Activated CD4-positive, alpha-beta T cell treated with anti-CD3 and anti-CD28 coated beads for 36 hours (primary cell): ENCODE results near the gene MUC20. TPM values are rescaled to one million over a fixed set of nuclear protein-coding genes. Genes with fewer than 3 reads are reported as not detected.
"Not testable (repeated sequence)": the region's sequence is repeated elsewhere in the genome, so short reads cannot be mapped to it uniquely, and the experiment has no call there.

Experiments used
- ATAC-seq: fragments of 200-7000 bp; cut with Tn5 transposase; one replicate; pipeline ENCODE4 v1.10.0; 2021; ENCODE audit warnings: mild to moderate bottlenecking, moderate library complexity
- CTCF ChIA-PET: fragments of 350-600 bp; sonication (Branson Sonifier 250); formaldehyde crosslinking; loops from one replicate; lab custom pipeline; 2021; ENCODE audit warnings: antibody characterized with exemption; lab: Charles Lee
- POLR2A ChIA-PET: fragments of 350-600 bp; sonication (Branson Sonifier 250); formaldehyde crosslinking; loops from one replicate; lab custom pipeline; 2021; ENCODE audit warnings: antibody characterized with exemption, inconsistent platforms; lab: Charles Lee
- DNase-seq: peaks from one replicate; pipeline ENCODE4 v3.0.0-alpha.2; 2020
- H3K27ac Mint-ChIP-seq: one replicate; pipeline ENCODE4 v1.8.0; 2021; ENCODE audit warnings: mixed read lengths
- H3K27me3 Mint-ChIP-seq: one replicate; pipeline ENCODE4 v1.8.0; 2021; ENCODE audit warnings: mixed read lengths
- H3K36me3 Mint-ChIP-seq: one replicate; pipeline ENCODE4 v1.8.0; 2021; ENCODE audit warnings: low read depth, mixed read lengths
- H3K4me1 Mint-ChIP-seq: one replicate; pipeline ENCODE4 v1.8.0; 2021; ENCODE audit warnings: mixed read lengths
- H3K4me3 Mint-ChIP-seq: one replicate; pipeline ENCODE4 v1.8.0; 2021; ENCODE audit warnings: mild to moderate bottlenecking, moderate library complexity, mixed read lengths
- H3K9me3 Mint-ChIP-seq: one replicate; pipeline ENCODE4 v1.8.0; 2021; ENCODE audit warnings: low read depth, mixed read lengths
- intact Hi-C, 2 experiments: fragments of 100-400 bp; cut with DNase I in 1 of 2; cut with micrococcal nuclease in 1 of 2; formaldehyde crosslinking; loops; one replicate each; pipeline versions ENCODE4 v1.14.2 to v1.15.1; 2022 to 2024; cut with DNase I, micrococcal nuclease
- total RNA-seq, 2 experiments: library from RNA; stranded (reverse); gene quantifications; one replicate each; pipeline ENCODE4 v1.2.3, GENCODE V29; 2021

Gene MUC20
- total RNA-seq, 2 experiments from 2014 or later: 0.30 to 0.54 TPM

DNA sequence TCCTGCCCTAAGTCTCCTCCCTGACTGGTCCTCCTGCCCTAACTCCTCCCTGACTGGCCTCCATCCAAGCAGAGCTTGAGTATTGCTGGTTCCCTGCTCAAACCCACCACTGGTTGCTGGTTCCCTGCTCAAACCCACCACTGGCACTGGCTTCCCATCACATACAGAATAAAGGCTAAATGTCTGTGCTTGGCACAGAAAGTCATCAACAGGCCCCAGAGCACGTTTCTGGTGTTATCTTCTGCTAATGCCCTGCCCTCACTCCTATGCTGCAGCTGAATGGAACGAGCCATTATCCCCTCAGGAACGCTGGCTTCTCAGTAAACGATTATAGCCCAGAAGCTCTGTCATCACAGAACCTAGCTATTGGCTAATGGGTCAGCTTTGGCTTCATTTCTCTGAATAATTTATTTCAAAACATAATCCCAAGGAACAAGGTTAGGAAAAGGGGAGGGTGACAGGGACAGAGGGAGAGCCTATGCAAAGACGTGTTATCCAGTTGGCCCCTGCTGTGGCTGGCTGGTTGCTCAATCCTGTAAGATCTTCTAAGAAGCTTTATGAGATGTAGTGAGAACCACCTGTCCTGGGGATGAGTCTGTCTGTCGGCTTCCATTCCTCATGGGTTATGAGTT, 6.3 kb upstream of the MUC20 start:
- peaks cover 11% of the 10 kb centered on the region for H3K36me3 Mint-ChIP-seq
- H3K4me3 Mint-ChIP-seq: no peak overlapping the region
- ChIA-PET POLR2A (interaction anchor here (0.6 kb wide), 1 partner anchor 397 kb away, joined by 3 read pairs; no protein-coding TSS in a partner anchor), CTCF (interaction anchor here (0.6 to 1.1 kb wide), 3 partner anchors 123 to 201 kb away, joined by 3 to 6 read pairs (median 3); no protein-coding TSS in a partner anchor)
- ATAC-seq (no peak), DNase-seq (no peak)
- H3K27ac Mint-ChIP-seq: no peak overlapping the region
- H3K27me3 Mint-ChIP-seq: no peaks in the 10 kb centered on the region
- peaks cover 6% of the 10 kb centered on the region for H3K4me1 Mint-ChIP-seq
- intact Hi-C loops: loop anchor here (5.0 kb wide), 2 partner anchors 97 to 138 kb away; no protein-coding TSS in a partner anchor
- no peaks in the 10 kb centered on the region for H3K9me3 Mint-ChIP-seq

GRCh38 chr3:195715134-195715533, 5.6 kb upstream of the MUC20 start:
- ChIA-PET POLR2A (no interaction called here), CTCF (interaction anchor here (0.6 to 1.1 kb wide), 2 partner anchors 122 to 201 kb away, joined by 3 to 6 read pairs; no protein-coding TSS in a partner anchor)
- Mint-ChIP-seq H3K9me3 (no peaks in the 10 kb centered on the region), H3K4me1 (peaks cover 6% of the 10 kb centered on the region), H3K4me3 (no peak overlapping the region), H3K27ac (no peak overlapping the region), H3K36me3 (peaks cover 10% of the 10 kb centered on the region), H3K27me3 (no peaks in the 10 kb centered on the region)
- DNase-seq: no peak
- intact Hi-C loops: loop anchor here in 1 of 2 experiments (5.0 kb wide), 1 partner anchor 98 kb away; no protein-coding TSS in a partner anchor
- no peak for ATAC-seq

- Mint-ChIP-seq H3K4me3 (no peak overlapping the region), H3K27ac (no peak overlapping the region), H3K9me3 (no peaks in the 10 kb centered on the region), H3K36me3 (peaks cover 9% of the 10 kb centered on the region), H3K4me1 (peaks cover 6% of the 10 kb centered on the region), H3K27me3 (no peaks in the 10 kb centered on the region)
- POLR2A ChIA-PET: interaction anchor here (0.6 kb wide), 2 partner anchors 25 to 569 kb away, joined by 3 read pairs; no protein-coding TSS in a partner anchor
- peak; percentile 86 for ATAC-seq
- peak; percentile 60 for DNase-seq
- intact Hi-C loops: loop anchor here in 1 of 2 experiments (5.0 kb wide), 1 partner anchor 98 kb away; no protein-coding TSS in a partner anchor
- CTCF ChIA-PET: interaction anchor here (1.1 to 1.7 kb wide), 4 partner anchors 12 to 144 kb away, joined by 3 to 8 read pairs (median 4); no protein-coding TSS in a partner anchor
Measured at GRCh38 chr3:195715583-195716266, 5.1 kb upstream of the MUC20 start.

DNA sequence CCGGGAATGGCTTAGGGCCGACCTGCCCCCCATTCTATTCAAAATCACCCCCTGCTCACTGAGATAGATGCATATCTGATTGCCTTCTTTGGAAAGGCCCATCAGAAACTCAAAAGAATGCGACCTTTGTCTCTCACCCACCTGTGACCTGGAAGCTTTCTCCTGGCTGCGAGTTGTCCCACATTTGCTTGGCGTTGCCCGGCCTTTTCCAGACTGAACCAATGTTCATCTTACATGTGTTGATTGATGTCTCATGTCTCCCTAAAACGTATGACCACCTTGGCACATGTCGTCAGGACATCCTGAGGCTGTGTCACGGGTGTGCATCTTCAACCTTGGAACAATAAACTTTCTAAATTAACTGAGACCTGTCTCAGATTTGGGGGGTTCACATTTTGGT, 3.4 kb upstream of the MUC20 start:
- Mint-ChIP-seq H3K4me3 (no peak overlapping the region), H3K9me3 (no peaks in the 10 kb centered on the region), H3K4me1 (peaks cover 6% of the 10 kb centered on the region), H3K27me3 (no peaks in the 10 kb centered on the region), H3K36me3 (peaks cover 6% of the 10 kb centered on the region), H3K27ac (no peak overlapping the region)
- intact Hi-C loops: loop anchor here in 1 of 2 experiments (5.0 kb wide), 1 partner anchor 100 kb away; no protein-coding TSS in a partner anchor
- CTCF ChIA-PET: interaction anchor here (0.7 to 1.3 kb wide), 4 partner anchors 9 to 177 kb away, joined by 3 to 8 read pairs (median 3); no protein-coding TSS in a partner anchor
- ATAC-seq (no peak), DNase-seq (no peak)
- POLR2A ChIA-PET: no interaction called here

GRCh38 chr3:195717852-195718476, 2.8 kb upstream of the MUC20 start:
- Mint-ChIP-seq H3K27ac (no peak overlapping the region), H3K36me3 (peaks cover 5% of the 10 kb centered on the region), H3K4me1 (peaks cover 6% of the 10 kb centered on the region), H3K27me3 (no peaks in the 10 kb centered on the region), H3K9me3 (no peaks in the 10 kb centered on the region), H3K4me3 (no peak overlapping the region)
- DNase-seq: no peak
- intact Hi-C loops: loop anchor here in 1 of 2 experiments (5.0 kb wide), 1 partner anchor 101 kb away; no protein-coding TSS in a partner anchor
- CTCF ChIA-PET: interaction anchor here (0.7 to 0.8 kb wide), 2 partner anchors 9 to 96 kb away, joined by 3 read pairs; no protein-coding TSS in a partner anchor
- no peak for ATAC-seq
- POLR2A ChIA-PET: no interaction called here

DNA sequence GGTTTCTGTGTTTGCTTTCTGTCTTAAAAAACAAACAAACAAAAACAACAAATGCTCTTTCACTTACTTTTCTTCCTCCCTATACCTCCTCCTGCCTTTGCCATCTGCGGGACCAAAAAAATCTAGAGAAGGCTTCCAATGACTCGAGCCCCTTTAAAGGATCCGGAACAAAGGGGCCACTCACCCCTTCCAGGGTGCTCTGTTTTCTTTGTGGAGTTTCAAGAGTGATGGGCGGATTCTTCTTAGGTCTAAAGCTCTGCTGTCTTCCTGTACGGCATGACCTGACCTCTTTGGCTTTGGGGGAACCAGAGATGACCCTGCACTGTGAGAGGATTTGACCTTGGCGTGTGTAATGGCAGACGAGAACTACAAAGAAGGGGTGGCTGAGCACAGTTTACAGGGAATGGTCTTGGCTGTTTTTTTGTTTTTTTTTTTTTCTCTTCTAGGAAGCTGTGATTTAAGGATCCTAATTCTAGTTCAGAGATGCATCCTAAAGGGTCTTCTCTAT, 2.2 kb upstream of the MUC20 start:
- Mint-ChIP-seq H3K27ac (no peak overlapping the region), H3K4me3 (no peak overlapping the region), H3K36me3 (peaks cover 5% of the 10 kb centered on the region), H3K4me1 (peaks cover 6% of the 10 kb centered on the region), H3K27me3 (no peaks in the 10 kb centered on the region), H3K9me3 (no peaks in the 10 kb centered on the region)
- DNase-seq (no peak), ATAC-seq (no peak)
- CTCF ChIA-PET: interaction anchor here (0.8 kb wide), 1 partner anchor 97 kb away, joined by 3 read pairs; no protein-coding TSS in a partner anchor
- POLR2A ChIA-PET: no interaction called here
- intact Hi-C loops: loop anchor here in 1 of 2 experiments (5.0 kb wide), 1 partner anchor 101 kb away; no protein-coding TSS in a partner anchor

GRCh38 chr3:195719514-195720254, 1.1 kb upstream of the MUC20 start:
- intact Hi-C loops: loop anchor here (2.0 to 5.0 kb wide), 2 partner anchors 97 to 102 kb away; no protein-coding TSS in a partner anchor
- POLR2A ChIA-PET, H3K36me3 Mint-ChIP-seq, ATAC-seq, H3K27me3 Mint-ChIP-seq, H3K4me1 Mint-ChIP-seq, H3K9me3 Mint-ChIP-seq, H3K4me3 Mint-ChIP-seq, H3K27ac Mint-ChIP-seq, CTCF ChIA-PET, DNase-seq: not testable (repeated sequence)

GRCh38 chr3:195722139-195722995, 1.6 kb downstream of the MUC20 start:
- CTCF ChIA-PET, H3K36me3 Mint-ChIP-seq, H3K9me3 Mint-ChIP-seq: not testable (repeated sequence)

DNA sequence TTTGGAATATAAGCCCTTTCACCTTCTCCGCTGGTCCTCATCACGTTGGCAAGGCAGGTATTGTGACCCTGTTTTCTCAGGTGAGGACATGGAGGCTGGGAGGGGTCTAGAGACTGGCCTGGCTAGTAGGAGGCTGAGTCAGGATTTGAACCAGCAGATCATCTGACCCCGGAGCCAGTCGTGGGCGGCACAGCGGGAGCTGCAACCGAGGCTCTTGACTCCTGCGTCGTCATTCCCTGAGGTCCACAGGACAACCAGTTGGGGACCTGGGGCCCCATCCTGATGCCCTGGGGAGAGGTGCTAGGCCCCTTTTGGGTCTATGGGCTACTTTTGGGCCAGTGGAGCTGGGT, 2.2 kb downstream of the MUC20 start:
- POLR2A ChIA-PET, DNase-seq, H3K27me3 Mint-ChIP-seq, CTCF ChIA-PET, intact Hi-C loops, H3K27ac Mint-ChIP-seq, H3K4me3 Mint-ChIP-seq, ATAC-seq, H3K9me3 Mint-ChIP-seq, H3K36me3 Mint-ChIP-seq, H3K4me1 Mint-ChIP-seq: not testable (repeated sequence)

More at GRCh38 chr3:195722139-195722995, 1.6 kb downstream of the MUC20 start:
- POLR2A ChIA-PET, DNase-seq, H3K27me3 Mint-ChIP-seq, H3K4me1 Mint-ChIP-seq, H3K27ac Mint-ChIP-seq, intact Hi-C loops, H3K4me3 Mint-ChIP-seq, ATAC-seq: not testable (repeated sequence)

DNA sequence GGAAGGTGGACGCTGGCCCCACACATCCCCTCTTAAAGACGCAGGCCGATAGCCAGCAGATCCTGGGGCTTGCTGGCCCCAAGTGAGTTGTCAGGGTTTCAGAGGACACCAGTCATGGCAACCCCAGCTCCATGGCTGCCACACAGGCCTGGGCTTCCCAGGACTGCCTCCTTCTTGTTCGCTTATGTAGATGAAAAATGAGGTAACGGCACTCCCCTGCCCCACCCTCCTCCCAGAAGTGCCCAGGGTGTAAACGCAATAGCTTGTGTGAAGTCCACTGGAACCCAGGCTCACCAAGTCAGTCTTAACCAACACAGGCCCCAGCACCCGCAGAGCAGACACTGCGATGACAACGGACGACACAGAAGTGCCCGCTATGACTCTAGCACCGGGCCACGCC, 3.6 kb downstream of the MUC20 start:
- ATAC-seq, H3K4me3 Mint-ChIP-seq, H3K27ac Mint-ChIP-seq, DNase-seq, H3K9me3 Mint-ChIP-seq, POLR2A ChIA-PET, CTCF ChIA-PET, intact Hi-C loops, H3K4me1 Mint-ChIP-seq, H3K27me3 Mint-ChIP-seq, H3K36me3 Mint-ChIP-seq: not testable (repeated sequence)
